ENCODE measurements around the gene KRT79. TPM values are rescaled to one million over a fixed set of nuclear protein-coding genes. Genes with fewer than 3 reads are reported as not detected.

KRT79 gene
- total RNA-seq, 4 donors from 2014 or later = not detected

DNA sequence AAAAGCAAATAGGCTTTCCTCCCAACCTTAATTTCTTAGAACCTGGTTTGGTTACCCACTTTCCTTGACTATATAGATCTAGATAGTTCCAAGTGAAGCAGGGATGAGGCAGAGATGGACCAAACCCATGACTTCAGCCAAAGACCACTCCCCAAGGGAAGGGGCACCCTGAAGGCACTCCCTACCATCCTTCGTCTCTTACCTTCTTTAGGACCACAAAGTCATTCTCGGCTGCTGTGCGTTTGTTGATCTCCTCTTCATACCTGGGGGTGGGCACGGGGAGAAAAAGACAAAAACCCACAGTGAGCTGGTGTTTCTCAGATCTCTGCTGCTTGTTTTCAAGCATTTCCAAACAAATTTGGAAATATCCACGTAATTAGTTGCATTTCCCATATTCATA lies 23.6 kb downstream of the KRT79 start:
- peaks cover 0 to 13% (median 0%) of the 10 kb centered on the region in 4 donors for H3K27me3 ChIP-seq
- WGBS = 81% methylated on average over 5 of the region's 5 CpGs
- no peak overlapping the region for H3K27ac ChIP-seq (replicated peaks in 1 of 4)
- no peaks in the 10 kb centered on the region for H3K9me3 ChIP-seq
- no peak for TF ChIP-seq CTCF (IDR thresholded peaks at IDR 0.05)
- no peak for TF ChIP-seq EP300 (IDR thresholded peaks at IDR 0.05)
- no peak for TF ChIP-seq POLR2A (IDR thresholded peaks at IDR 0.05; ENCODE audit: low read depth)
- TF ChIP-seq POLR2AphosphoS5 (IDR thresholded peaks at IDR 0.05) = no peak
- DNase-seq (ENCODE audit: extremely low spot score) = no peak
- intact Hi-C loops (cut with DNase I) = no loop called here
- no peak overlapping the region for H3K4me3 ChIP-seq
- H3K4me1 ChIP-seq = peaks cover 0 to 14% (median 7%) of the 10 kb centered on the region in 4 donors
- H3K36me3 ChIP-seq = no peaks in the 10 kb centered on the region

GRCh38 chr12:52809166-52809565 lies 24.9 kb downstream of the KRT79 start:
- 74% methylated on average over 7 of the region's 7 CpGs for WGBS
- Histone ChIP-seq H3K4me1 (peaks cover 0 to 5% (median 2%) of the 10 kb centered on the region in 4 donors), H3K27ac (replicated peaks in 1 of 4) (no peak overlapping the region), H3K27me3 (peaks cover 0 to 13% (median 0%) of the 10 kb centered on the region in 4 donors), H3K9me3 (no peaks in the 10 kb centered on the region), H3K36me3 (no peaks in the 10 kb centered on the region), H3K4me3 (no peak overlapping the region)
- no peak for DNase-seq (ENCODE audit: extremely low spot score)
- TF ChIP-seq POLR2A (IDR thresholded peaks at IDR 0.05; ENCODE audit: low read depth) = no peak
- TF ChIP-seq POLR2AphosphoS5 (IDR thresholded peaks at IDR 0.05) = no peak
- no peak for TF ChIP-seq EP300 (IDR thresholded peaks at IDR 0.05)
- no peak for TF ChIP-seq CTCF (IDR thresholded peaks at IDR 0.05)
- intact Hi-C loops (cut with DNase I) = no loop called here

GRCh38 chr12:52808573-52809160 lies 25.4 kb downstream of the KRT79 start:
- Histone ChIP-seq H3K27me3 (peaks cover 0 to 13% (median 0%) of the 10 kb centered on the region in 4 donors), H3K27ac (replicated peaks in 1 of 4) (no peak overlapping the region), H3K4me1 (peaks cover 0 to 4% (median 0%) of the 10 kb centered on the region in 4 donors), H3K9me3 (no peaks in the 10 kb centered on the region), H3K4me3 (no peak overlapping the region), H3K36me3 (no peaks in the 10 kb centered on the region)
- TF ChIP-seq POLR2A (IDR thresholded peaks at IDR 0.05; ENCODE audit: low read depth) = no peak
- no peak for TF ChIP-seq POLR2AphosphoS5 (IDR thresholded peaks at IDR 0.05)
- no peak for TF ChIP-seq CTCF (IDR thresholded peaks at IDR 0.05)
- no peak for TF ChIP-seq EP300 (IDR thresholded peaks at IDR 0.05)
- 94% methylated on average over 8 of the region's 8 CpGs for WGBS
- no peak for DNase-seq (ENCODE audit: extremely low spot score)
- intact Hi-C loops (cut with DNase I) = no loop called here

- peaks cover 0 to 4% (median 0%) of the 10 kb centered on the region in 4 donors for H3K4me1 ChIP-seq
- no peaks in the 10 kb centered on the region for H3K9me3 ChIP-seq
- WGBS = 95% methylated on average over 16 of the region's 16 CpGs
- TF ChIP-seq POLR2AphosphoS5 (IDR thresholded peaks at IDR 0.05) (no peak), POLR2A (IDR thresholded peaks at IDR 0.05; ENCODE audit: low read depth) (no peak), CTCF (IDR thresholded peaks at IDR 0.05) (no peak), EP300 (IDR thresholded peaks at IDR 0.05) (no peak)
- DNase-seq (ENCODE audit: extremely low spot score) = no peak
- H3K4me3 ChIP-seq = no peak overlapping the region
- no peaks in the 10 kb centered on the region for H3K36me3 ChIP-seq
- intact Hi-C loops (cut with DNase I) = no loop called here
- H3K27ac ChIP-seq (replicated peaks in 1 of 4) = no peak overlapping the region
- peaks cover 0 to 13% (median 0%) of the 10 kb centered on the region in 4 donors for H3K27me3 ChIP-seq
These were observed 26.3 kb downstream of the KRT79 start for GRCh38 chr12:52807544-52808470.
